Measurements from ENCODE around the gene ATPAF1.

DNA sequence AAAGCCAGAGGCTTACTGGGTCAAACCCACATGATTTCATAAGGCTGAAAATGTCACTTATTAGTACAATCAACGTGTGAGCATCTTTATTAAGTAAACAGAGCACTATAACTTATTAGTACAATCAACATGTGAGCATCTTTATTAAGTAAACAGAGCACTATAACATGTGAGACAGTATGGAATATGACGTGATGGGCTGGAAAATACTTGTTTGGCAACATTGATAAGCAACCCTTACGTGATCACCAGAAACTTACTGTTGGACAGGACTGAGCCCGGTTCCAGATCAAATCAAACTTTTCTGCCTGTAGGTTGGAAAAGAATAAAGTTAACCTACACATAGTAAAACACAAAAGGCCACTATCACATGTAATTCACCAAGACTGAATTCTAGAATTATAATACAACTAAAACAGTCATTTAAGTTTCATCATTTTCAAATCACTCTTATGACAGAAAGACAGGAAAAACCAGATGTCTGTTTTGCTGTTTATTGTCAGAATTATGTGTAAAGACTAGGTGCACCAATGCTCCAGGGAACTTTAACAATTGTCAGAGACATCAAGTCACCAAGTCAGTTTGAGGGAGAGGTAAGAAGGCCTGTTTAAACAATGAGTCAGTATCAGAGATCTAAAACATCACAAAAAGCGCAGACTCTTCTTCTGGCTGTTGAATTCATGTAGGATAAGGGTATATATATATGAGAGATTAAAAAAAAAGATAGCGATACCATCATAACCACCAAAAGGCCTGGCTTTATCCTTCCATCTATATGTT is 15.7 kb downstream of the ATPAF1 start:
- TF ChIP-seq, protein P1, sequence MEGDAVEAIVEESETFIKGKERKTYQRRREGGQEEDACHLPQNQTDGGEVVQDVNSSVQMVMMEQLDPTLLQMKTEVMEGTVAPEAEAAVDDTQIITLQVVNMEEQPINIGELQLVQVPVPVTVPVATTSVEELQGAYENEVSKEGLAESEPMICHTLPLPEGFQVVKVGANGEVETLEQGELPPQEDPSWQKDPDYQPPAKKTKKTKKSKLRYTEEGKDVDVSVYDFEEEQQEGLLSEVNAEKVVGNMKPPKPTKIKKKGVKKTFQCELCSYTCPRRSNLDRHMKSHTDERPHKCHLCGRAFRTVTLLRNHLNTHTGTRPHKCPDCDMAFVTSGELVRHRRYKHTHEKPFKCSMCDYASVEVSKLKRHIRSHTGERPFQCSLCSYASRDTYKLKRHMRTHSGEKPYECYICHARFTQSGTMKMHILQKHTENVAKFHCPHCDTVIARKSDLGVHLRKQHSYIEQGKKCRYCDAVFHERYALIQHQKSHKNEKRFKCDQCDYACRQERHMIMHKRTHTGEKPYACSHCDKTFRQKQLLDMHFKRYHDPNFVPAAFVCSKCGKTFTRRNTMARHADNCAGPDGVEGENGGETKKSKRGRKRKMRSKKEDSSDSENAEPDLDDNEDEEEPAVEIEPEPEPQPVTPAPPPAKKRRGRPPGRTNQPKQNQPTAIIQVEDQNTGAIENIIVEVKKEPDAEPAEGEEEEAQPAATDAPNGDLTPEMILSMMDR (tag by site-specific recombination; IDR thresholded peaks at IDR 0.05), result no peak
- TF ChIP-seq, protein P2, sequence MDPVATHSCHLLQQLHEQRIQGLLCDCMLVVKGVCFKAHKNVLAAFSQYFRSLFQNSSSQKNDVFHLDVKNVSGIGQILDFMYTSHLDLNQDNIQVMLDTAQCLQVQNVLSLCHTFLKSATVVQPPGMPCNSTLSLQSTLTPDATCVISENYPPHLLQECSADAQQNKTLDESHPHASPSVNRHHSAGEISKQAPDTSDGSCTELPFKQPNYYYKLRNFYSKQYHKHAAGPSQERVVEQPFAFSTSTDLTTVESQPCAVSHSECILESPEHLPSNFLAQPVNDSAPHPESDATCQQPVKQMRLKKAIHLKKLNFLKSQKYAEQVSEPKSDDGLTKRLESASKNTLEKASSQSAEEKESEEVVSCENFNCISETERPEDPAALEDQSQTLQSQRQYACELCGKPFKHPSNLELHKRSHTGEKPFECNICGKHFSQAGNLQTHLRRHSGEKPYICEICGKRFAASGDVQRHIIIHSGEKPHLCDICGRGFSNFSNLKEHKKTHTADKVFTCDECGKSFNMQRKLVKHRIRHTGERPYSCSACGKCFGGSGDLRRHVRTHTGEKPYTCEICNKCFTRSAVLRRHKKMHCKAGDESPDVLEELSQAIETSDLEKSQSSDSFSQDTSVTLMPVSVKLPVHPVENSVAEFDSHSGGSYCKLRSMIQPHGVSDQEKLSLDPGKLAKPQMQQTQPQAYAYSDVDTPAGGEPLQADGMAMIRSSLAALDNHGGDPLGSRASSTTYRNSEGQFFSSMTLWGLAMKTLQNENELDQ (tag by site-specific recombination; IDR thresholded peaks at IDR 0.05; ENCODE audit: low read depth), result no peak
- no peak for TF ChIP-seq SETDB1 (IDR thresholded peaks at IDR 0.05; ENCODE audit: insufficient read length, low read length)
- TF ChIP-seq, protein P3, sequence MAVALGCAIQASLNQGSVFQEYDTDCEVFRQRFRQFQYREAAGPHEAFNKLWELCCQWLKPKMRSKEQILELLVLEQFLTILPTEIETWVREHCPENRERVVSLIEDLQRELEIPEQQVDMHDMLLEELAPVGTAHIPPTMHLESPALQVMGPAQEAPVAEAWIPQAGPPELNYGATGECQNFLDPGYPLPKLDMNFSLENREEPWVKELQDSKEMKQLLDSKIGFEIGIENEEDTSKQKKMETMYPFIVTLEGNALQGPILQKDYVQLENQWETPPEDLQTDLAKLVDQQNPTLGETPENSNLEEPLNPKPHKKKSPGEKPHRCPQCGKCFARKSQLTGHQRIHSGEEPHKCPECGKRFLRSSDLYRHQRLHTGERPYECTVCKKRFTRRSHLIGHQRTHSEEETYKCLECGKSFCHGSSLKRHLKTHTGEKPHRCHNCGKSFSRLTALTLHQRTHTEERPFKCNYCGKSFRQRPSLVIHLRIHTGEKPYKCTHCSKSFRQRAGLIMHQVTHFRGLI (tag by site-specific recombination; IDR thresholded peaks at IDR 0.05), result no peak
- TF ChIP-seq KLF7 (tag by site-specific recombination; IDR thresholded peaks at IDR 0.05; ENCODE audit: borderline replicate concordance), result no peak
- no peak for TF ChIP-seq YY1 (tag by site-specific recombination; IDR thresholded peaks at IDR 0.05)
- TF ChIP-seq EGR2 (tag by site-specific recombination; IDR thresholded peaks at IDR 0.05; ENCODE audit: low read depth), result no peak
- TF ChIP-seq ZBTB1 (tag by site-specific recombination; IDR thresholded peaks at IDR 0.05), result no peak
- TF ChIP-seq ZNF660 (tag by site-specific recombination; IDR thresholded peaks at IDR 0.05), result no peak
- TF ChIP-seq SP2 (tag by site-specific recombination; IDR thresholded peaks at IDR 0.05), result no peak
- no peak for TF ChIP-seq ZNF626 (tag by site-specific recombination; IDR thresholded peaks at IDR 0.05)
- TF ChIP-seq ZNF138 (tag by site-specific recombination; IDR thresholded peaks at IDR 0.05; ENCODE audit: borderline replicate concordance), result no peak

All from HEK293 (cell line).